ENCODE data around the gene SULF2. TPM values are rescaled to one million over a fixed set of nuclear protein-coding genes. Genes with fewer than 3 reads are reported as not detected.

SULF2 gene
- total and polyA plus RNA-seq, 2 of the 13 experiments (the other 11 are each of a cell fraction or from before 2014, with no cell fraction given) = 7.2 to 50.9 TPM

DNA sequence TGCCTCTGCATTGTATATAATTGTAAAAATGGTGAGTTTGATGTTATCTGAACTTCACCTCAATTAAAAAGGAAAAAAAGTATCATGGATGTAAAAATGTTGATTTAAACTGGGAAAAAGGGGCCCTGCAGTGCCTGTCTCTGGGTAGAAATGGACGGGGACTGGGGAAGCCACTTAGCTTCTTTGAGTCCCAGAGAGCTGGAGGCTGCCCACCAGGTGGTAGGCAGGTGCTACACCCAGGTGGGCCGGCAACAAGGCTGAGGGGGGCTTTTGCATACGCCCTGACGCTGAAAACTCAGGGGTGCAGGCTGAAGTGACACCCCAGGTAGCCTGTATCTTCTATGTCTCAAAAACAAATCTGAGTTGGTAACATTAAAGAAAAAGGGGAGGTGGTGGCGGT lies 118.2 kb downstream of the SULF2 start:
- no peak overlapping the region for H3K9ac ChIP-seq (ENCODE audit: insufficient read depth, low read depth, low read length)
- DNase-seq (ENCODE audit: low spot score) (no peak), ATAC-seq (no peak), FAIRE-seq (no peak)
- H3K9me3 ChIP-seq (ENCODE audit: low read length) = no peaks in the 10 kb centered on the region
- WGBS (ENCODE audit: low lambda C conversion rate) = 95% methylated on average over 5 of the region's 5 CpGs
- H3K27me3 ChIP-seq (ENCODE audit: control insufficient read depth in 1 of 2, insufficient read depth in 2 of 2, low read length in 2 of 2) = no peaks in the 10 kb centered on the region
- no peak overlapping the region for H2AFZ ChIP-seq (ENCODE audit: low read length)
- TSS peak; percentile 25 for BruUV-seq (replicated peaks)
- peaks cover 18% of the 10 kb centered on the region for H3K4me1 ChIP-seq (ENCODE audit: insufficient read depth, low read length)
- ChIA-PET POLR2A (no interaction called here), CTCF (ENCODE audit: low intra/inter-chr PET ratio, low total read pairs) (interaction anchor here (0.9 kb wide), 1 partner anchor 953 kb away, joined by 3 read pairs; no protein-coding TSS in a partner anchor)
- intact Hi-C loops (cut with micrococcal nuclease; ENCODE audit: unreplicated experiment) = no loop called here
- TF ChIP-seq ZNF367 (CRISPR knock-in tag; IDR thresholded peaks at IDR 0.05; ENCODE audit: borderline replicate concordance) = no peak
- no peaks in the 10 kb centered on the region for H3K79me2 ChIP-seq (ENCODE audit: insufficient read depth, low read length)
- in situ Hi-C loops (cut with HindIII; ENCODE audit: extremely low pct_ligation_motif_present, low pct_unique_long_range_greater_than_20kb) = no loop called here
- no peak overlapping the region for H3K4me3 ChIP-seq (replicated peaks in 1 of 3; ENCODE audit: insufficient read depth in 1 of 3, low read depth in 2 of 3, low read length in 3 of 3)
- H4K20me1 ChIP-seq (ENCODE audit: insufficient read depth, low read length) = no peaks in the 10 kb centered on the region
- H3K36me3 ChIP-seq (replicated peaks in 1 of 2; ENCODE audit: control insufficient read depth in 1 of 2, insufficient read depth in 2 of 2, low read length in 2 of 2) = 0 out of 5 replicates have a peak, but pooled peaks cover 2 to 6% of the 10 kb centered on the region in 2 experiments
- no peak overlapping the region for H3K4me2 ChIP-seq (ENCODE audit: low read depth, low read length)
- no peak overlapping the region for H3K27ac ChIP-seq (ENCODE audit: extremely low read length, insufficient read depth, low read length)

DNA sequence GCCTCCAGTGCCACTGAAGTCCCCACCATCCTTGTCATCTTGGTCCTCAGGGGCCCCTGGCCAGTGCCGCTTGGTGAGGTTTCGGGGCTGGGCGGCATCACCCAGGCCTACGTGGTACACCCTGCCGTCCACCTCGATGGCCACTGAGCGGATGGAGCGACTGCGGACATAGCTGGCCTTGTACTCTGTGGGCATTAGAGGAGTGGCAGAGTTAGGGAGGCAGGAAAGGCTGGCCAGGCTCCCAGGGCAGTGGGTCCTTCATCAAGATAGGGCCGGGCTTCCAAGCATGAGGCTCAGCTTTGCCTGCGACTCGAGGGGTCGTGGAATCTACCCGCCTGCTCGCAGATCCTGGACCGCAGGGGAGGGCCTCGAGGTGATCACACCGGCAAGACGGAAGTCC lies 119.0 kb downstream of the SULF2 start:
- no peaks in the 10 kb centered on the region for H3K79me2 ChIP-seq (ENCODE audit: insufficient read depth, low read length)
- ATAC-seq (no peak), FAIRE-seq (no peak), DNase-seq (ENCODE audit: low spot score) (no peak)
- H3K9me3 ChIP-seq (ENCODE audit: low read length) = no peaks in the 10 kb centered on the region
- WGBS (ENCODE audit: low lambda C conversion rate) = 95% methylated on average over 19 of the region's 19 CpGs
- H4K20me1 ChIP-seq (ENCODE audit: insufficient read depth, low read length) = no peaks in the 10 kb centered on the region
- intact Hi-C loops (cut with micrococcal nuclease; ENCODE audit: unreplicated experiment) = no loop called here
- H3K4me2 ChIP-seq (ENCODE audit: low read depth, low read length) = no peak overlapping the region
- POLR2A ChIA-PET = no interaction called here
- H3K27ac ChIP-seq (ENCODE audit: extremely low read length, insufficient read depth, low read length) = no peak overlapping the region
- H3K9ac ChIP-seq (ENCODE audit: insufficient read depth, low read depth, low read length) = no peak overlapping the region
- in situ Hi-C loops (cut with HindIII; ENCODE audit: extremely low pct_ligation_motif_present, low pct_unique_long_range_greater_than_20kb) = no loop called here
- no peak overlapping the region for H2AFZ ChIP-seq (ENCODE audit: low read length)
- BruUV-seq (replicated peaks) = no TSS peak
- TF ChIP-seq ZFP41 (CRISPR knock-in tag; IDR thresholded peaks at IDR 0.05; ENCODE audit: borderline replicate concordance) (no peak), KDM5B (CRISPR knock-in tag; IDR thresholded peaks at IDR 0.05; ENCODE audit: borderline replicate concordance) (no peak), EP300 (IDR thresholded peaks at IDR 0.05; ENCODE audit: low read depth in 2 of 2, low read length in 2 of 2) (no peak), EP300 (CRISPR knock-in tag; IDR thresholded peaks at IDR 0.05; ENCODE audit: borderline replicate concordance) (0 out of 2 replicates have a peak, but pooled peaks have one; percentile 13), AGO2 (optimal IDR thresholded peaks at IDR 0.05; ENCODE audit: low read depth, low read length) (peak; percentile 64), RBM22 (optimal IDR thresholded peaks at IDR 0.05; ENCODE audit: low read length) (peak; percentile 37), EED (CRISPR knock-in tag; IDR thresholded peaks at IDR 0.05) (peak; percentile 22; the same call in 1 of the 2 replicates)
- H3K36me3 ChIP-seq (replicated peaks in 1 of 2; ENCODE audit: control insufficient read depth in 1 of 2, insufficient read depth in 2 of 2, low read length in 2 of 2) = peaks cover 3 to 11% of the 10 kb centered on the region in 2 experiments; a peak in 1 of 5 replicates
- CTCF ChIA-PET (ENCODE audit: low intra/inter-chr PET ratio, low total read pairs) = interaction anchor here (0.9 kb wide), 1 partner anchor 954 kb away, joined by 3 read pairs; no protein-coding TSS in a partner anchor
- no peaks in the 10 kb centered on the region for H3K27me3 ChIP-seq (ENCODE audit: control insufficient read depth in 1 of 2, insufficient read depth in 2 of 2, low read length in 2 of 2)
- peaks cover 22% of the 10 kb centered on the region for H3K4me1 ChIP-seq (ENCODE audit: insufficient read depth, low read length)
- no peak overlapping the region for H3K4me3 ChIP-seq (replicated peaks in 1 of 3; ENCODE audit: insufficient read depth in 1 of 3, low read depth in 2 of 3, low read length in 3 of 3)

Measured in HepG2 (cell line).